DLD1 (cell line): ENCODE data around the gene PRKCA.
"Not testable (repeated sequence)": the region's sequence is repeated elsewhere in the genome, so short reads cannot be mapped to it uniquely, and the experiment has no call there.

Experiments used
- in situ Hi-C: cut with HindIII; loops from 2 replicates; pipeline ENCODE4 v1.10.0; 2017; ENCODE audit warnings: low sequenced_read_pairs

Gene PRKCA

GRCh38 chr17:66458782-66459181 is 156.4 kb downstream of the PRKCA start:
- in situ Hi-C loops, result no loop called here

GRCh38 chr17:66459811-66460270 is 157.4 kb downstream of the PRKCA start:
- in situ Hi-C loops, result no loop called here

GRCh38 chr17:66460558-66460957 is 158.1 kb downstream of the PRKCA start:
- in situ Hi-C loops, result no loop called here

GRCh38 chr17:66461343-66461995 is 159.1 kb downstream of the PRKCA start:
- in situ Hi-C loops, result no loop called here

- in situ Hi-C loops, result no loop called here
Measured at GRCh38 chr17:66462010-66462409, 159.6 kb downstream of the PRKCA start.

- in situ Hi-C loops, result no loop called here
Measured at GRCh38 chr17:66464921-66465320, 162.5 kb downstream of the PRKCA start.

GRCh38 chr17:66465701-66466100 is 163.3 kb downstream of the PRKCA start:
- in situ Hi-C loops, result no loop called here

- in situ Hi-C loops, result no loop called here
Measured at GRCh38 chr17:66466106-66466820, 163.8 kb downstream of the PRKCA start.

GRCh38 chr17:66466840-66467367 is 164.5 kb downstream of the PRKCA start:
- in situ Hi-C loops, result no loop called here

GRCh38 chr17:66467766-66468165 is 165.4 kb downstream of the PRKCA start:
- in situ Hi-C loops, result no loop called here

GRCh38 chr17:66468241-66469087 is 166.1 kb downstream of the PRKCA start:
- in situ Hi-C loops, result no loop called here

GRCh38 chr17:66469088-66469442 is 166.7 kb downstream of the PRKCA start:
- in situ Hi-C loops, result no loop called here

GRCh38 chr17:66469461-66469860 is 167.0 kb downstream of the PRKCA start:
- in situ Hi-C loops, result no loop called here

GRCh38 chr17:66469890-66470289 is 167.5 kb downstream of the PRKCA start:
- in situ Hi-C loops, result no loop called here

- in situ Hi-C loops, result no loop called here
Measured at GRCh38 chr17:66472123-66472522, 169.7 kb downstream of the PRKCA start.

- in situ Hi-C loops, result no loop called here
Measured at GRCh38 chr17:66474258-66474657, 171.8 kb downstream of the PRKCA start.

- in situ Hi-C loops, result no loop called here
Measured at GRCh38 chr17:66474806-66475497, 172.5 kb downstream of the PRKCA start.

- in situ Hi-C loops, result no loop called here
Measured at GRCh38 chr17:66476014-66476413, 173.6 kb downstream of the PRKCA start.

- in situ Hi-C loops, result no loop called here
Measured at GRCh38 chr17:66477615-66478283, 175.3 kb downstream of the PRKCA start.

- in situ Hi-C loops, result not testable (repeated sequence)
Measured at GRCh38 chr17:66479230-66479889, 176.9 kb downstream of the PRKCA start.
